ENCODE results near the gene SPECC1.

GRCh38 chr17:20210614-20211013 is 201.5 kb downstream of the SPECC1 start:
- TF ChIP-seq, protein P1, sequence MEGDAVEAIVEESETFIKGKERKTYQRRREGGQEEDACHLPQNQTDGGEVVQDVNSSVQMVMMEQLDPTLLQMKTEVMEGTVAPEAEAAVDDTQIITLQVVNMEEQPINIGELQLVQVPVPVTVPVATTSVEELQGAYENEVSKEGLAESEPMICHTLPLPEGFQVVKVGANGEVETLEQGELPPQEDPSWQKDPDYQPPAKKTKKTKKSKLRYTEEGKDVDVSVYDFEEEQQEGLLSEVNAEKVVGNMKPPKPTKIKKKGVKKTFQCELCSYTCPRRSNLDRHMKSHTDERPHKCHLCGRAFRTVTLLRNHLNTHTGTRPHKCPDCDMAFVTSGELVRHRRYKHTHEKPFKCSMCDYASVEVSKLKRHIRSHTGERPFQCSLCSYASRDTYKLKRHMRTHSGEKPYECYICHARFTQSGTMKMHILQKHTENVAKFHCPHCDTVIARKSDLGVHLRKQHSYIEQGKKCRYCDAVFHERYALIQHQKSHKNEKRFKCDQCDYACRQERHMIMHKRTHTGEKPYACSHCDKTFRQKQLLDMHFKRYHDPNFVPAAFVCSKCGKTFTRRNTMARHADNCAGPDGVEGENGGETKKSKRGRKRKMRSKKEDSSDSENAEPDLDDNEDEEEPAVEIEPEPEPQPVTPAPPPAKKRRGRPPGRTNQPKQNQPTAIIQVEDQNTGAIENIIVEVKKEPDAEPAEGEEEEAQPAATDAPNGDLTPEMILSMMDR (IDR thresholded peaks at IDR 0.05) = no peak
- TF ChIP-seq POLR2A (IDR thresholded peaks at IDR 0.05) = no peak
